HepG2 (cell line): Measurements from ENCODE around the gene UNCX. TPM values are rescaled to one million over a fixed set of nuclear protein-coding genes. Genes with fewer than 3 reads are reported as not detected.

ENCODE experiments used
- ATAC-seq: fragments of 200-7000 bp; cut with Tn5 transposase; 3 replicates; pipeline ENCODE4 v1.9.1; 2020; ENCODE audit warnings: mild to moderate bottlenecking, moderate library complexity
- BruUV-seq: library from RNA; stranded (reverse); fragments of 400-500 nt; replicated peaks from 2 replicates; lab custom pipeline; 2021; lab: Mats Ljungman, UMichigan
- CTCF ChIA-PET: fragments of 300-600 bp; formaldehyde crosslinking; extraction: SDS; loops from one replicate; lab custom pipeline; 2021; ENCODE audit warnings: low total read pairs, inconsistent platforms, low intra/inter-chr PET ratio; lab: Yijun Ruan, JAX
- POLR2A ChIA-PET: fragments of 350-600 bp; sonication (Branson Sonifier 250); formaldehyde crosslinking; loops from one replicate; lab custom pipeline; 2020; ENCODE audit warnings: antibody characterized with exemption, inconsistent platforms; lab: Yijun Ruan, JAX
- DNase-seq: peaks from one replicate; pipeline ENCODE4 v3.0.0-alpha.2; 2015; ENCODE audit warnings: low spot score
- FAIRE-seq: peaks from 3 replicates; lab custom pipeline; 2011; peaks lifted over from hg19 to GRCh38; lab: Jason Lieb, UNC
- H2AFZ ChIP-seq: one replicate; pipeline ENCODE4 v1.6.1; 2011; ENCODE audit warnings: low read length, inconsistent platforms
- H3K27ac ChIP-seq: fragments of 300-600 bp; 3 replicates; pipeline ENCODE4 v1.8.0; 2011; ENCODE audit warnings: mixed run types, mild to moderate bottlenecking, mixed read lengths, low read length, inconsistent platforms; ENCODE audit not compliant: insufficient read depth; ENCODE audit errors: extremely low read length
- H3K27me3 ChIP-seq, 2 experiments: fragments of 200-600 bp in 1 of 2; 2 replicates in 1 of 2; 3 replicates in 1 of 2; pipeline versions ENCODE4 v1.6.0 to v1.8.0; 2011; ENCODE audit warnings: low read length in 2 of 2, mild to moderate bottlenecking in 2 of 2, moderate library complexity in 2 of 2, inconsistent platforms in 1 of 2; ENCODE audit not compliant: insufficient read depth in 2 of 2, control insufficient read depth in 1 of 2
- H3K36me3 ChIP-seq, 2 experiments: fragments of 200-600 bp in 1 of 2; replicated peaks in 1 of 2; 2 replicates in 1 of 2; 3 replicates in 1 of 2; pipeline versions ENCODE4 v1.5.1 to v1.8.0; 2011; ENCODE audit warnings: low read length in 2 of 2, inconsistent platforms in 1 of 2; ENCODE audit not compliant: insufficient read depth in 2 of 2, control insufficient read depth in 1 of 2
- H3K4me1 ChIP-seq: 2 replicates; pipeline ENCODE4 v1.5.1; 2012; ENCODE audit warnings: low read length, inconsistent platforms; ENCODE audit not compliant: insufficient read depth
- H3K4me2 ChIP-seq: 2 replicates; pipeline ENCODE4 v1.6.0; 2011; ENCODE audit warnings: low read depth, low read length, inconsistent platforms
- H3K4me3 ChIP-seq, 3 experiments: fragments of 200-600 bp in 1 of 3; sonication (generic), shearing (Covaris generic) in 1 of 3; replicated peaks in 1 of 3; 2 replicates each; pipeline ENCODE4 v1.5.1; 2011 to 2016; ENCODE audit warnings: low read length in 3 of 3, inconsistent platforms in 2 of 3, low read depth in 2 of 3, mild to moderate bottlenecking in 2 of 3, control low read depth in 1 of 3, mixed read lengths in 1 of 3; ENCODE audit not compliant: insufficient read depth in 1 of 3
- H3K79me2 ChIP-seq: one replicate; pipeline ENCODE4 v1.6.1; 2011; ENCODE audit warnings: low read length, inconsistent platforms; ENCODE audit not compliant: insufficient read depth
- H3K9ac ChIP-seq: 2 replicates; pipeline ENCODE4 v1.6.0; 2011; ENCODE audit warnings: mild to moderate bottlenecking, low read depth, low read length, inconsistent platforms; ENCODE audit not compliant: insufficient read depth
- H3K9me3 ChIP-seq: 2 replicates; pipeline ENCODE4 v1.5.1; 2012; ENCODE audit warnings: mild to moderate bottlenecking, low read length
- H4K20me1 ChIP-seq: 2 replicates; pipeline ENCODE4 v1.6.0; 2011; ENCODE audit warnings: inconsistent platforms, mild to moderate bottlenecking, low read length, moderate library complexity; ENCODE audit not compliant: insufficient read depth
- GABPB1 ChIP-seq: IDR thresholded peaks from 2 replicates; pipeline ENCODE4 v1.6.1; 2016; ENCODE audit warnings: mild to moderate bottlenecking, missing genetic modification reagents, moderate library complexity, missing compliant biosample characterization
- KDM5A ChIP-seq: fragments of 200-600 bp; sonication (generic); IDR thresholded peaks from 2 replicates; pipeline ENCODE4 v1.7.0; 2018; ENCODE audit warnings: antibody characterized with exemption, mild to moderate bottlenecking, low read length, borderline replicate concordance
- NCOA5 ChIP-seq: sonication (generic); formaldehyde crosslinking; IDR thresholded peaks from 2 replicates; pipeline ENCODE4 v1.4.0; 2020; ENCODE audit warnings: missing genetic modification reagents
- PBX3 ChIP-seq: sonication (generic); formaldehyde crosslinking; IDR thresholded peaks from 2 replicates; pipeline ENCODE4 v1.8.1; 2023; ENCODE audit warnings: missing genetic modification reagents, inconsistent platforms, borderline replicate concordance
- SIN3A ChIP-seq: IDR thresholded peaks from 2 replicates; pipeline ENCODE4 v1.6.1; 2011; ENCODE audit warnings: low read depth, mild to moderate bottlenecking, control low read depth, low read length, borderline replicate concordance
- ZBTB46 ChIP-seq: sonication (generic); formaldehyde crosslinking; IDR thresholded peaks from 2 replicates; pipeline ENCODE4 v1.4.0; 2020; ENCODE audit warnings: mild to moderate bottlenecking, missing genetic modification reagents, borderline replicate concordance
- ZNF136 ChIP-seq: sonication (generic); formaldehyde crosslinking; IDR thresholded peaks from 2 replicates; pipeline ENCODE4 v1.8.1; 2022; ENCODE audit warnings: low read depth, mild to moderate bottlenecking, moderate library complexity, missing genetic modification reagents
- ZNF546 ChIP-seq: sonication (generic); formaldehyde crosslinking; conservative IDR thresholded peaks from 2 replicates; pipeline ENCODE4 v1.8.1; 2023; ENCODE audit warnings: mild to moderate bottlenecking, missing genetic modification reagents
- ZNF713 ChIP-seq: sonication (generic); formaldehyde crosslinking; IDR thresholded peaks from 2 replicates; pipeline ENCODE4 v1.4.0; 2020; ENCODE audit warnings: mild to moderate bottlenecking, missing genetic modification reagents
- WGBS: methylation state at CpG from one replicate; pipeline ENCODE4 v1.1.6; 2017; ENCODE audit warnings: low lambda C conversion rate; 5-methylcytosine and 5-hydroxymethylcytosine counted together
- in situ Hi-C: cut with HindIII; loops from 2 replicates; pipeline ENCODE4 v1.10.0; 2017; ENCODE audit warnings: low pct_unique_long_range_greater_than_20kb; ENCODE audit not compliant: extremely low pct_ligation_motif_present
- intact Hi-C: fragments of 100-400 bp; cut with micrococcal nuclease; formaldehyde crosslinking; loops from one replicate; pipeline ENCODE4 v1.10.0; 2022; ENCODE audit not compliant: unreplicated experiment
- polyA plus RNA-seq, 8 experiments: library from polyadenylated mRNA; depleted of rRNA in 3 of 8; stranded (reverse) in 7 of 8; unstranded in 1 of 8; fragments of >200 nt; fragmentation: Illumina TruSeq in 4 of 8; extraction: Trizol in 4 of 8; gene quantifications; 2 replicates each; pipeline versions ENCODE4 v1.2.1 to v1.2.3, GENCODE V29; 2011 to 2016; ENCODE audit warnings: low read depth in 4 of 8, missing spikeins in 1 of 8, mixed read lengths in 1 of 8; ENCODE audit not compliant: insufficient read depth in 1 of 8
- total RNA-seq, 5 experiments: library from RNA; depleted of rRNA; stranded (reverse); fragments of >200 nt; fragmentation: Illumina TruSeq; extraction: Trizol; gene quantifications; 2 replicates each; pipeline ENCODE4 v1.2.3, GENCODE V29; 2016; ENCODE audit warnings: low read depth in 1 of 5
- TF ChIP-seq, protein P1 (sequence below): sonication (generic); formaldehyde crosslinking; IDR thresholded peaks from 2 replicates; pipeline ENCODE4; 2020; ENCODE audit warnings: missing genetic modification reagents, mild to moderate bottlenecking, borderline replicate concordance
- TF ChIP-seq, protein P2 (sequence below): sonication (generic); formaldehyde crosslinking; conservative IDR thresholded peaks from 2 replicates; pipeline ENCODE4 v1.4.0; 2020; ENCODE audit warnings: missing genetic modification reagents
- TF ChIP-seq, protein P3 (sequence below): sonication (generic); formaldehyde crosslinking; IDR thresholded peaks from 2 replicates; pipeline ENCODE4 v1.8.0; 2022; ENCODE audit warnings: mild to moderate bottlenecking, missing genetic modification reagents; ENCODE audit not compliant: insufficient replicate concordance

Gene UNCX
- total and polyA plus RNA-seq, 2 of the 13 experiments (the other 11 are each of a cell fraction or from before 2014, with no cell fraction given), result not detected

DNA sequence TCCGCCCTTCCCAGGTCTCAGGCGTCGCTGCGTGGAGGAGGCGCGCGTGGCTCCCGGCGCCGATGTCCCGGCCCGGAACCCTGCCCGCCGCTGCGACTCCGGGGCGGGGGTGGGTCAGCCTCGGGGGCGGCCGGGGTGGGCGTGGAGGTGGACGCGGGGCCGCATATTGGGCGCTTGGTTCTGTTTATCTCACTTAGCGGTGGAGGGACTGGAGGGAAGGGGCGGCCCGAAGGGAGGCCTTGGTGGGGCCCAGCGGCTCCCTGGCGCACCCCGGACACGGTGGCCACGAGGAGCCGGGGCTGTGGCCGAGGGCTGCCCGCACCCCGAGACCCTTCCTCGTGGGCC, 8.6 kb downstream of the UNCX start:
- Histone ChIP-seq H3K4me3 (no peak overlapping the region), H3K9ac (no peak overlapping the region), H3K4me1 (peaks cover 7% of the 10 kb centered on the region; the same call in 1 of the 2 replicates), H3K36me3 (no peaks in the 10 kb centered on the region), H3K27ac (no peak overlapping the region), H3K27me3 (peaks cover 12 to 89% of the 10 kb centered on the region in 2 experiments), H3K9me3 (no peaks in the 10 kb centered on the region), H2AFZ (no peak overlapping the region), H3K4me2 (no peak overlapping the region), H3K79me2 (no peaks in the 10 kb centered on the region), H4K20me1 (no peaks in the 10 kb centered on the region)
- ChIA-PET CTCF (no interaction called here), POLR2A (no interaction called here)
- DNase-seq, result no peak
- intact Hi-C loops (no loop called here), in situ Hi-C loops (no loop called here)
- 27% methylated on average over 19 of the region's 38 CpGs for WGBS
- BruUV-seq, result no TSS peak
- FAIRE-seq, result no peak
- no peak for ATAC-seq
- TF ChIP-seq PBX3 (CRISPR knock-in tag) (no peak), NCOA5 (CRISPR knock-in tag) (no peak), ZNF136 (CRISPR knock-in tag) (no peak), GABPB1 (CRISPR knock-in tag) (no peak), ZNF713 (CRISPR knock-in tag) (no peak), ZNF546 (CRISPR knock-in tag) (no peak), ZBTB46 (no peak), SIN3A (no peak), KDM5A (no peak)
- TF ChIP-seq, protein P1, sequence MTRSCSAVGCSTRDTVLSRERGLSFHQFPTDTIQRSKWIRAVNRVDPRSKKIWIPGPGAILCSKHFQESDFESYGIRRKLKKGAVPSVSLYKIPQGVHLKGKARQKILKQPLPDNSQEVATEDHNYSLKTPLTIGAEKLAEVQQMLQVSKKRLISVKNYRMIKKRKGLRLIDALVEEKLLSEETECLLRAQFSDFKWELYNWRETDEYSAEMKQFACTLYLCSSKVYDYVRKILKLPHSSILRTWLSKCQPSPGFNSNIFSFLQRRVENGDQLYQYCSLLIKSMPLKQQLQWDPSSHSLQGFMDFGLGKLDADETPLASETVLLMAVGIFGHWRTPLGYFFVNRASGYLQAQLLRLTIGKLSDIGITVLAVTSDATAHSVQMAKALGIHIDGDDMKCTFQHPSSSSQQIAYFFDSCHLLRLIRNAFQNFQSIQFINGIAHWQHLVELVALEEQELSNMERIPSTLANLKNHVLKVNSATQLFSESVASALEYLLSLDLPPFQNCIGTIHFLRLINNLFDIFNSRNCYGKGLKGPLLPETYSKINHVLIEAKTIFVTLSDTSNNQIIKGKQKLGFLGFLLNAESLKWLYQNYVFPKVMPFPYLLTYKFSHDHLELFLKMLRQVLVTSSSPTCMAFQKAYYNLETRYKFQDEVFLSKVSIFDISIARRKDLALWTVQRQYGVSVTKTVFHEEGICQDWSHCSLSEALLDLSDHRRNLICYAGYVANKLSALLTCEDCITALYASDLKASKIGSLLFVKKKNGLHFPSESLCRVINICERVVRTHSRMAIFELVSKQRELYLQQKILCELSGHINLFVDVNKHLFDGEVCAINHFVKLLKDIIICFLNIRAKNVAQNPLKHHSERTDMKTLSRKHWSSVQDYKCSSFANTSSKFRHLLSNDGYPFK (CRISPR knock-in tag), result no peak
- TF ChIP-seq, protein P2, sequence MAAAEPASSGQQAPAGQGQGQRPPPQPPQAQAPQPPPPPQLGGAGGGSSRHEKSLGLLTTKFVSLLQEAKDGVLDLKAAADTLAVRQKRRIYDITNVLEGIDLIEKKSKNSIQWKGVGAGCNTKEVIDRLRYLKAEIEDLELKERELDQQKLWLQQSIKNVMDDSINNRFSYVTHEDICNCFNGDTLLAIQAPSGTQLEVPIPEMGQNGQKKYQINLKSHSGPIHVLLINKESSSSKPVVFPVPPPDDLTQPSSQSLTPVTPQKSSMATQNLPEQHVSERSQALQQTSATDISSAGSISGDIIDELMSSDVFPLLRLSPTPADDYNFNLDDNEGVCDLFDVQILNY, result no peak
- TF ChIP-seq, protein P3, sequence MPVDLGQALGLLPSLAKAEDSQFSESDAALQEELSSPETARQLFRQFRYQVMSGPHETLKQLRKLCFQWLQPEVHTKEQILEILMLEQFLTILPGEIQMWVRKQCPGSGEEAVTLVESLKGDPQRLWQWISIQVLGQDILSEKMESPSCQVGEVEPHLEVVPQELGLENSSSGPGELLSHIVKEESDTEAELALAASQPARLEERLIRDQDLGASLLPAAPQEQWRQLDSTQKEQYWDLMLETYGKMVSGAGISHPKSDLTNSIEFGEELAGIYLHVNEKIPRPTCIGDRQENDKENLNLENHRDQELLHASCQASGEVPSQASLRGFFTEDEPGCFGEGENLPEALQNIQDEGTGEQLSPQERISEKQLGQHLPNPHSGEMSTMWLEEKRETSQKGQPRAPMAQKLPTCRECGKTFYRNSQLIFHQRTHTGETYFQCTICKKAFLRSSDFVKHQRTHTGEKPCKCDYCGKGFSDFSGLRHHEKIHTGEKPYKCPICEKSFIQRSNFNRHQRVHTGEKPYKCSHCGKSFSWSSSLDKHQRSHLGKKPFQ (CRISPR knock-in tag), result no peak
